Astrocyte of the spinal cord (primary cell): ENCODE results near the gene STX2.
A peak's percentile ranks its signal among the peaks of the same experiment; 100 is the strongest.

ENCODE experiments used
- DNase-seq: peaks from one replicate; pipeline ENCODE4 v3.0.0; 2011; ENCODE audit warnings: low read depth, low spot score
- H3K4me3 ChIP-seq: 2 replicates; pipeline ENCODE4 v1.5.1; 2011; ENCODE audit warnings: low read depth, mild to moderate bottlenecking, low read length, moderate library complexity
- CTCF ChIP-seq: IDR thresholded peaks from 2 replicates; pipeline ENCODE4 v1.5.1; 2012; ENCODE audit warnings: low read depth, mild to moderate bottlenecking, low read length, inconsistent platforms
- in situ Hi-C: cut with HindIII; loops from 2 replicates; pipeline ENCODE4 v1.10.0; 2017; ENCODE audit warnings: low sequenced_read_pairs

The STX2 gene

GRCh38 chr12:130831246-130831645 is 7.8 kb downstream of the STX2 start:
- no peak for DNase-seq
- TF ChIP-seq CTCF = no peak
- no peak overlapping the region for H3K4me3 ChIP-seq
- in situ Hi-C loops = no loop called here

DNA sequence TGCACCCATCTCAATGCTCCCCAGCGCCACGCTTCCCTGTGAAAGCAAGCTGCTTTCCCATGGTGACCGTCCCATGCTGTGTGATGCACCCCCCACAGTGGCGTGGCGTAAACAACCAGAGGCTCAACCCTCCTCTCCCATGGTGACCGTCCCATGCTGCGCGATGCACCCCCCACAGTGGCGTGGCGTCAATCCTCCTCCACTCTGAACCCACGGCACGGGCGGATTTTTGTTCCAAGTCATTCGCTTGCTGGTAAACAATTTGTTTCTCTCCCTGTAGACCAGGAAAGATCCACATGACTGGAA is 8.9 kb downstream of the STX2 start:
- in situ Hi-C loops = no loop called here
- TF ChIP-seq CTCF = no peak

GRCh38 chr12:130829391-130830245 is 9.4 kb downstream of the STX2 start:
- no peak overlapping the region for H3K4me3 ChIP-seq
- no peak for TF ChIP-seq CTCF
- no peak for DNase-seq
- in situ Hi-C loops = no loop called here

More for the DNA sequence above, 8.9 kb downstream of the STX2 start:
- H3K4me3 ChIP-seq = no peak overlapping the region
- DNase-seq = no peak

DNA sequence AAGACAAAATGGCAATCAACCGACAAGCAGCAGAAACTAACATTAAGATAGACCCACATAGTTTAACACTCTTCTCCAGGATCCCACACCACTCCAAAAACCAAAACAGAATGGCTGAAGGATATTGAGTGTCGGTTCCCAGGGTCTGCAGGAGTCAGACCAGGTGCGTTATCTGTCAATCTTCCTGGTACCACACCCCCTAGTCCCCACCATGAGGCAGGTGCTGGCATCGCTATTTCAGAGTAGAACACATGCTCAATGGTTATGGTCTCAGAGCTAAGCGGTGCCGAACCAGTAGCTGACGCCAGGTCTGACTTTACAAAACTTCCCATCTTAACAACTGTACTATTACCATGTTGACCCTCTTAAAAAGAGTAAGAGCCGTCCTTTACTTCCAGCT is 10.2 kb downstream of the STX2 start:
- no peak overlapping the region for H3K4me3 ChIP-seq
- DNase-seq = no peak
- no peak for TF ChIP-seq CTCF
- in situ Hi-C loops = no loop called here

DNA sequence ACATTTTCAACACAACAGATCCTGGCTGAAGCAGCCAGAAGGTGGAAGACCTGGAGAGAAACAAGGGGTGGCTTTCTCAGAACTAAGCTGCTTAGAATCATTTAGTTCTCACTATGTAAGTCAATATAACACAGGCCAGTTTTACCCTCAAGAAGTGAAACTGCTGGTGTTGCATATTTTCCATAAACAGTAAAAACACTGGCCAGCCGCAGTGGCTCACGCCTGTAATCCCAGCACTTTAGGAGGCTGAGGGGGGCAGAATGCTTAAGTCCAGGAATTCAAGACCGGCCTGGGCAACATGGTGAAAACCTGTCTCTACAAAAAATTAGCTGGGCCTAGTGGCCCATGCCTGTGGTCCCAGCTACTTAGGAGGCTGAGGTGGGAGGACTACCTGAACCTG is 11.6 kb downstream of the STX2 start:
- in situ Hi-C loops = no loop called here
- DNase-seq = no peak
- TF ChIP-seq CTCF = no peak
- H3K4me3 ChIP-seq = no peak overlapping the region

DNA sequence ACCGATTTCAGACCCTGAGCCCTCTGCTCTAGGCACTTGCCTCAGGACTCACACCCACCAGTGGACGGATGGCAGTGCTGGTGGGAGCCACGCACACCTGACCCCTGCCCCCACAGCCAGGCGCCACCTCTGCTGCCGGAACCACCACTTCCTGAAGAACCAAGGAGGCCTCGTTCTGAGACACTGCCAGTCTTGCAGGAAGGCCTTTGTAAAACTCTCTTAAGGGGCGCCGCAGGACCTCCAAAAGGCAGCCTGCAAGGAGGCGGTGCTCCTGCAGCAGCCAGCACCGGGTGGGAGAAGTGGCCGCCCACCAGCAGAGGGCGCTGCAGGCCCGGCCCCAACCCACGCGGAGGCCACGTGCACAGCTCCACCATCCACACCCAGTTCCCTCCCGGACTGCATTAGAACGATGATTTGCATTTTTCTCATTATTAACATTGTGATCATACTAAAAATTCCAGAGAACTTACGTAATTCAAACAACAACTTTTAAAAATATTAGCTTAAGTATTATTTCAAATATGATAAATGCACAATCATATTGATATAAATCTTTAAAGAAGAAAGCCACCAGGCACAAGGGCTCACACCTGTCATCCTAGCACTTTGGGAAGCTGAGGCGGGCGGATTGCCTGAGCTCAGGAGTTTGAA is 12.8 kb downstream of the STX2 start:
- in situ Hi-C loops = no loop called here
- peak; percentile 39 for DNase-seq
- no peak overlapping the region for H3K4me3 ChIP-seq
- peak; percentile 69 for TF ChIP-seq CTCF
